ENCODE results near the gene MARK3.

- TF ChIP-seq CTCF (IDR thresholded peaks at IDR 0.05) (no peak), EZH2 (IDR thresholded peaks at IDR 0.05; ENCODE audit: borderline replicate concordance, insufficient read depth, low read depth, low read length, poor library complexity, severe bottlenecking) (no peak)
Measured at GRCh38 chr14:103401223-103402214, 16.3 kb downstream of the MARK3 start.

Measured in B cell (primary cell).